Putamen (tissue), 1 donor: Measurements from ENCODE around the gene ANGPTL2.

Experiments
- DNase-seq: peaks from one replicate; pipeline ENCODE4 v3.0.0-alpha.2; 2016; ENCODE audit warnings: low spot score

Gene ANGPTL2

DNA sequence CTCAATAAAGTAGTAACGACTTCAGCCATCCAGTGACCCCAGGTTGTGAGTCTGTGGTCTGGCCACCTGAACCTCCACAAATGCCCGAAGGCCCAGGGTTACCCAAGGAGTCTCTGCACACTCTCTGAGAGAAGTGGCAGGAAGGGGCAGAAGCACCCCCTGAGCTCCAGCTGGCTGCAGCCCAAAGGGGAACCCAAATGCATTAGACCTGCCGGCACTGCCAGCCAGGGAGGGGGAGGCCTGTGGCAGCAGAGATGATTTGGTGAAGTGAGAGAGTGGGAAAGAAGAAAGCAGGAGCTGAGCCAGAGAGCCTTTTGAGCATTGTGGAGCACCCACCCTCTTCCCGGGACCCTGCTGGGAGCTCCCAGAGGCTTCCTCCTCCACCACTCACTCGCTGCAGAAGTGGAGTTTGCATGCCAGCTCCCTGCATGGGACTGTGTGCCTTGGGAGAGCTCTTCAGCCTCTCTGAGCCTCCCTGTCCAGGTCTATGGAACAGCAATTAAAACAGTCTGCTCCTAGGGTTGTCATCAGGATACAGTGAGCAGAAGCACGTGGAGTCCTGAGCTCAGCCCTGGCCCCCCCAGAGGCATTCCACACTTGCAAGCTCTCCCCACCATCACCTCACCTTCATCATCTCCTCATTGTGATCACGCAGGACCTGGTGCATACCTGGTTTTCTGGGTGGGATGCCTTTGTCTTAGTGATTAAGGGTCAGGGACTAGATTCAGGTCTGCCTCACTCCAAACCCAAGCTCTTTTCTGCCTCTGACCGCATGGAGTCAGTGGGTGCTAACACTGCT, 13.8 kb upstream of the ANGPTL2 start:
- DNase-seq, result no peak

DNA sequence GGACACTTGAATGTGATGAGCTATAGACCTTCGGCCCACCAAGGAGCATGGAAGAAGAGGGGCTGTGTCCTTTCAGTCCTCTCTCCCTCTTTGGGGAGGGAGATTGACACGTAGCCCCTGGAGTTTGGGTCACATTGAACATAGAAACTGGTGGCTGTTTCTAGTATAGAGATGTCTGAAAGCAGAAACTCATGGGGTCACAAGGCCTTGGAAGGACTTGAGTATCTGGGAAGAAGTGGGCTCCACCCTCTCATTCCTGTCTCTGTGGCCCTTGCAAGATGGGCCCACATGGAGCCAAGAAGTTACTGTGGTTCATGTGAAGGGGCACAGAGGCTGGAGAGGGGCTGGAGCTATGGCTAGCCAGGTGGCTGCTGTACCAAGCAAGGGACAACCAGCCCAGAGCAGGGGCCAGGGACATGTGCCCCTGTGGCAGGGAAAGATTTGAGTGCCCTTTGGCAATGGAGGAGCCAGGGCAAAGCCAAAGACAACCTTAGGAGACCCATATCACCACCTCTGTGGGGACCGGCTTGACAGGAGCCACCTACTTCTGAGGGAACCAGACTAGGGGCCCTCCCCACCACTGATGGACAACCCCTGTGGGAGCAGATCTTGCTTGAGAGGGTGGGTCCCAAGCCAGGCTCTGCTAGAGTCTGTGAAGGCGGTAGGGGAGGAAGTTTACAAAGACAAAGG, 12.8 kb upstream of the ANGPTL2 start:
- DNase-seq, result no peak

DNA sequence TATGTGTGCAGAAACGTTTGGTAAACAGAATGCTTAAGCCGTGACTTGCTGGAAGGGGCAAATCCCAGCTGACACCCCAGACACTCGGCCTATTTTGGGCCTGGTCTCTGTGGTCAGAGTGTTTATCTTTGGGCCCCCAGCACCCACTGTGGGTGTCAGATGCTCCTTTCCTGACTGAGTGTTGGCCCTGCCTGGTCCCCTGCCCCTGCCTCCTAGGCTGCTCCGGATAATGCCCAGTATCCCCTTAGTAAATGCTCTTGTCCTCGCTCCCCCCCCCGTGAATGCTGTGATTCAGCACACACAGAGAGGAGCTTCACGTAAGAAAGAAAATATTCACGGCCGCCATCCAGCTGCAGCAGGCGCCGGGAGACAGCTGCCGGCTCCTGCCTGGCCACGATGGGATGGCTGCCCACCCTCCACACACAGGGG, 11.3 kb upstream of the ANGPTL2 start:
- DNase-seq, result peak; percentile 89

DNA sequence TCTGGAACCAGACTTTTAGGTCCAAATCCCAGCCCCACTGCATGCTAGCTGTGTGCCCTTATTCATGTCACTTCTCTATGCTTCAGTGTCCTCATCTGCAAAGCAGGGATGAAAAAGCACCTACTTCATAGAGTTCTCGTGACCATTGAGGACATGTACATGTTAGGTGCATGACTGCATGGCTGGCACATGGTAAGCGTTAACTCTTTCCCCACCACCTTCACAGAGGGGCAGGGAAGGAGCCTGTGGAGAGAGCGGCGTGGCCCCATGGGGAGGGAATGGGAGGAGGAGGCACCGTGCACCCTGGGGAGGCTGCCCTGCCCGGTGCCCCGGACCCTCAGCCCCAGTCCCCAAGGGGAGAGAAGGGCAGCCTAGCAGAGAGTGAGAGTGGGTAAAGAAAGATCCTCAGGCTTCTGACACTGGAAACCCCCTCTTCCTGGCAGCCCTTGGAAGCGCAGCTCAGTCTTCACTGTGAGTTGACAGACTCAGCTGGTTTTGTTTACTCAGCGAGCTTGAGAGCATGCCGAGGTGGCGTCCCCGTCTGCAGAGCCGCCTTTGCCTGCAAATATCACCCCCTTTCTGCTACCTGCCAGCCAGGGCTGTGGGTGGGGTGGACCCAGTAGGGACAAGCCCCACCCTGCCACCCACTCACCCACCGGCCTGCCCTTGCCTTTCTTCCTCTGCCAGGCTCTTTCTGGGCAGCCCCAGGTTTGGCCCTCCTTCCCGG, 10.6 kb upstream of the ANGPTL2 start:
- DNase-seq, result no peak

DNA sequence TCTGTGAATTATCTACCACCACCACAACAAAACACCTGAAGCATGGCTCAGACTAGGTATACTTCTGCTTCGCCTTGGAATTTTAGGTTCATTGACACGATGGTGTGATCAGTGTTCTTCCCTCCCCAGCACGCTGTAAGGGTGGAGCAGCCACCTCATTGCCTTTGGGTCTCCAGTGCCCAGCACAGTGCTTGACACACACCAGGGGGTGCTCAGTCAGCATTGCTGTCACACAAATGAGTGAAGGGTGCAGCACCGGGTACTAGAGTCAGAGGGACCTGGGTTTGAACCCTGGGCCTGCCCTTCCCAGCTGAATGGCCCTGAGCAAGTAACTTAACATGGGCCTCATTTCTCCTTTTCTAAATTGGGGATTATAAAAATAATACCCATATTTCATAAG, 9.9 kb upstream of the ANGPTL2 start:
- DNase-seq, result no peak

DNA sequence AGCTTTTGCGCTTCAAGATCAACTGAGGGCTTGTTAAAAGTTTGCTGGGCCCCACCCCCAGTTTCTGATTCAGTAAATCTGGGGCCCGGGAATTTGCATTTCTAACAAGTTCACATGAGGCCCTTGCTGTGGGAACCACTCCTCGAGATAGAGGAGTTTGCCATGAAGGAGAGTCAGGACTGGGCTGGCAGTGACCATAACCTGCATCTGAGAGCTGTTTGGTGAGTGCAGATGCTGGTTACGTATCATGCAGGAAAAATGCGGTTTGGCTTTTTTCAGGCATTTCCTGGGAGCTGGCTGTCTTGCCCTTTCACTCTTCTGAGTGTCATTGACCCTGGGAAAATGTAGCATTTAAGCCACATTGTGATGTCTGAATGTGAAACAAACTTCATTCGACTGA, 9.4 kb upstream of the ANGPTL2 start:
- DNase-seq, result no peak

DNA sequence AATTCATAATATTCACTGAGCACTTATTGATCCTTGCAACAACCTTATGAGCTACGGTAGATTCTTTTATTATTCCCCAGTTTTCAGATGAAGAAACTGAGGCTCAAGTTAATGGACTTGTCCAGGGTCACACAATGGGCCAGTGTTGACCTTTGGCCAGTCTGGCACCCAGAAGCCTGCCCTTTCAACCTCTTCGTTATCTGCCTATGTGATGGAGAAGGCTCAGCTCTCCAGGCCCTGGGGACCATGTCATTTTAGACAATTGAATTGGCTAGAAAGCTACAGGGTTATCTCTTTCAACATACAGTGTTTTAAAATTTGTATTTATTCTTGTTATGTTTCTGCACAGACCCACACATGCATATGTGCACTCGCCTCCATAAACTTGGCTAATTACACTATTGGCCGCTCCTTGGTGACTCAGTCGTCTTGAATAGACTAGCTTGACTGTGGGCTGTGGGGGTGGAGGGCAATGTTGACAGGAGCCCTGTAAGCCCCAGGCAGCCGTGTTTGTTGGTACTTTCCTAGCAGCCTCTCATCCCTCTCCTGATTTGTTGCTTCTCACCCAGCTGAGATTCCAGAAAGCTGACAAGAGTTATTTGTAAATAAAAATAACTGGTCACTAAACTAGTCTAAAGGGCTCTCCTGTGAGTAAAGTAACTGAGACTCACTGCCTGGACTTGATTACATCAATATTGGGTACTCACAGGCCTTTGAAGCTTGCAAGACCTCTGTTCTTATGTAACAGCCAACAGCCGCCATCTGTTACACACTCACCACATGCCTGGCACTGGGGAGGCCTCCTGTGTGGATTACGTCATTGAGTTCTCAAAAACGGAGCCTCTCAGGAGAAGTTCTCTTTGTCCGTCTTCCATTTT, 8.5 kb upstream of the ANGPTL2 start:
- peak; percentile 64 for DNase-seq

DNA sequence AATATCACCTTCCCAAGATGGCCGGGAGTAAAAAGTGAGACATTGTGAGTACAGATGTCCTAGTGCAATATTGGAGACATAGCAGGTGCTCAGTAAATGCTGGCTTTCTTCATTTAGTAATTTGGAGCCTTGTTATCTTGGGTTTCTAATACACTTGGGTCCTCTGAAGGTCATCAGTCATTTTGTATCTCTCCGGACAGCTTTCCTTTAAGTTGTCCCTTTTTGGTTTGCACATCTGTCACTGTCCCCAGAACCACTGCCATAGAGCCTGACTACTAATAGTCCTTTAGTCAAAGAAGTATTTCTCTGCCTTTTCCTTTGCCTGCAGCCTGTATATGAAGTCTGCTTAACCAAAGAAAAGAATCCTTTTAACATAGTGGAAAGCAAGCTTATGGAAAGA, 7.8 kb upstream of the ANGPTL2 start:
- no peak for DNase-seq

DNA sequence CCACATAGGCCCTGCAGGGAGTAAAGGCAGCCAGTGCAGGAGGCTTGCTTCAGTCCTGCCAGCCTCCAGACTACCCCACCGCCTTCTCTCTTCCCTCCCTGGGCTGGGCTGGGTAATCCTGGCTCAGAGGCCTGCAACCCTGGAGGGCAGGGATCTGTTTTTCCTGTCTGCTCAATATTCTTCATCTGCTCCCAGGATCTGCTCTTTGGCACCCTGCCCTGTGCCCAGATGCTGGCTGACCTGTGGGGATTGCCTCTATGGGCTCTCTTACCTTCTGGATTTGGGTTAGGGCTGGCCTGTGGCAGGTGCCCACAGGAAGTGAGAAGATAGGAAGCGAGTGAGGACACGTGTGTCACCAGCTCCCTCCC, 7.3 kb upstream of the ANGPTL2 start:
- DNase-seq, result no peak

DNA sequence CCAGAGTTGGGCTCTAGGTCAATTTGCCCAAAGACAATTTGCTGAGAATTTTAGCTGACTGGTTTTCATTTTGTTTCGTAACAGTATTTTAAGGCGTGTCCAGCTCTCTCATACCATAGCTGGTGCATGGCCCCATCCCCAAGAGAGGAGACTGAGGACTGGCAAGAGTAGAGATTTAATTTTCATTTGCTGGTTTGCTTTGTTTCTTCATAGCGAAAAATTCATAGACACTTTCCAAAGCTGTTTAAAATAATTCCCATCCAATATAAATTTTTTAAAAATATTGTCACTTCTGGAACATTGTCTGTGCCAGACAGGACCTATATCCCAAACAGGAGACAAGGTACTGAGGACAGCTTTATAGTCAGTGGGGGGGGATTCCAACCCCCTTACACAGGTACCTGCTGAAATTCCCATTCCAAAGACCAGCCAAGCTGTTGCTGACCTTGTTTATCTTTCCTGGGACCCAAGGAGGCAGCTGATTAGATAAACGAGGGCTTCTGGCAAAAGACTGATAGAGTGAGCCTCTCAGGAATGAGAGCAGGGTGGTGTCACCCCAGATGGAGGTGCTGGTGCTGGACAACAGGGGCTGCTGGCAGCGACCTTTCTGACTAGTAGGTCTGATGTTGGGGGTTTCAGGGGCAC, 6.8 kb upstream of the ANGPTL2 start:
- no peak for DNase-seq

DNA sequence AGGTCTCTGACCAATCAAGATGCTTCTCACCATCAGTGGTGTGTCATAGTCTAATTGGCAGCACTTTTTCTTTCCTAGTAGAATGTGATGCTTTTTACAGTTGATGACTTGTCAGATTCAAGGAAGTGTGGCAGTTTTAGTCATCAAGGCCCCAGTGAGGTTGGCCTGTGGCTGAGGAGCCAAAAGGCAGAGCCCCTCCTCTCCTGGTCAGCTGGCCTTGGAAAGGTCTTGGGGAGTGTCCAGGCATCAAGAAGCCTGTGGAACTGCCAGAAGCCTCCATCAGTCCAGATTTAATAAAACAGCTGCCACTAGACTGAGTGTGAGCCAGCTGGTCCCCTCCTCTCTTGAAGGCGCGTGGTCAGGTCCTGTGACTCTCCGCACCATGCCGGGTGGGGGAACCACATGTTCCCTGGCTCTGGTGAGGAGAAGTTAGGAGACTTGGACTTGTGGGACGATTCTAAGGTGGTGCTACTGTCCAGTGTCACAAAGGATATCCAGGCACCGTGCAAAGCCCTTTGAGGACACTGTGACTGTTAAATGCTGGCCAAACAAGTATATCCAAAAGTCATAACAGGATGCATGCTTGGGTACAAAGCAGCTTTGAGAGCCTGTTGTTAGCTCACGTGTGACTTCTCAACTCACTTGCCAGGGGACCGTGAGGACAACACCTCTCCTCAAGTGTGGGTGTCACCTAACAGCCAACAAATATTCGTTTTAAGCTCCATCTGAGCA, 6.1 kb upstream of the ANGPTL2 start:
- peak; percentile 66 for DNase-seq

DNA sequence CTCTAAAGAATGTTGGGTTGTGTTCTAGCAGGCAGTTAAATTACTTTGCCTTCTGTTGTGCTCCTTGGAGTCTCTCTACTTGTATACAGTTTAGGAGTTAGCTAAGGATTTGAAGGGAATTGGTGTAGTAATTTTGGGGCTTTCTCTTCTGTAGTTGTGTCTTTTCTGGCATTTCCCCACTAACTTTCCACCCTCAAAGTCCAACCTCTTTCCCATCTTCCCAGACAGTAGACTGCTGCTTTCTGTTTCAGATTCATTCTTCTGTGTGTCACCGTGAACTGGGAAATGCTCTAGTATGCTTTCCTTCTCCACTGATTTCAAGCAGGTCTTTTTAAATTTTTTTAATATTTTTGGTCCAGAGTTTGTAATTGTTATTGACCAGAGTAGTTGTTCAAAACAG, 4.5 kb upstream of the ANGPTL2 start:
- no peak for DNase-seq

DNA sequence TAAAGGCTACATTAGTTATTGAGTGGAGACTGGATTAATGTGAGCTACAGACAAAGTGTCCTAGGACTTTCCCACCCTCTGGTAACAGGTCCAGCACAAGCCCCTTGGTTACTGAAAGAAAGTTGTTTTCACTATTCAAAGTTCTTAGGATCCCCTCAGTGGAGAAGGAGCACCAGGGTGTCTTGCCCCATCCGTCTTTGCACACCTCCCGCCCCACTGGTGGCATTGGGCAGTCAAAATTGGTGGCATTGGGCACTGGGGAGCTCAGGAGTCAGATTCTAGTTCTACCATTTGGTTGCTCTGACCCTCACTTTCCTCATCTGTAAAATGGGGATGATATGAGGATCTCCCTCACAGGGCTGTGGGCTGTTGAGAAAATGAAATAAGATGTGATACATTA, 2.4 kb upstream of the ANGPTL2 start:
- DNase-seq, result no peak

DNA sequence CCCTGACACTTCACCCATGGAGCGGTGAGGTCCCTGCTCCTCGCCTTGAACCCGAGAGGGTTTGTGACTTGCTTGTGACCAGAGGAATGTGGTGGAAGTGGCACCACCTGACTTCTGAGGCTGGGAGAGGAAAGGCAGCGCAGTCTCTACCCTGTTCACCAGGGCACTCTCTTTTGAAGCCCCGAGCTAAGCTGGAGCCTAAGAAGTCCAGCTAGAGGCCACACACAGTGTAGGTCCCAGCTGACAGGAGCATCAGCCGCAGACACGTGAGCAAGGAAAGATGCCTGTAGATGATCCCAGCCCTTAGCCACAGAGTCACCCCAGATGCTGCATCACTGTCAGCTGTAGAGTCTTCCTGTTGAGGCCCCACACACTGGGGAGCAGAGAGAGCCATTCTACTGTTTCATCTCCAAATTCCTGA, 1.7 kb upstream of the ANGPTL2 start:
- no peak for DNase-seq

DNA sequence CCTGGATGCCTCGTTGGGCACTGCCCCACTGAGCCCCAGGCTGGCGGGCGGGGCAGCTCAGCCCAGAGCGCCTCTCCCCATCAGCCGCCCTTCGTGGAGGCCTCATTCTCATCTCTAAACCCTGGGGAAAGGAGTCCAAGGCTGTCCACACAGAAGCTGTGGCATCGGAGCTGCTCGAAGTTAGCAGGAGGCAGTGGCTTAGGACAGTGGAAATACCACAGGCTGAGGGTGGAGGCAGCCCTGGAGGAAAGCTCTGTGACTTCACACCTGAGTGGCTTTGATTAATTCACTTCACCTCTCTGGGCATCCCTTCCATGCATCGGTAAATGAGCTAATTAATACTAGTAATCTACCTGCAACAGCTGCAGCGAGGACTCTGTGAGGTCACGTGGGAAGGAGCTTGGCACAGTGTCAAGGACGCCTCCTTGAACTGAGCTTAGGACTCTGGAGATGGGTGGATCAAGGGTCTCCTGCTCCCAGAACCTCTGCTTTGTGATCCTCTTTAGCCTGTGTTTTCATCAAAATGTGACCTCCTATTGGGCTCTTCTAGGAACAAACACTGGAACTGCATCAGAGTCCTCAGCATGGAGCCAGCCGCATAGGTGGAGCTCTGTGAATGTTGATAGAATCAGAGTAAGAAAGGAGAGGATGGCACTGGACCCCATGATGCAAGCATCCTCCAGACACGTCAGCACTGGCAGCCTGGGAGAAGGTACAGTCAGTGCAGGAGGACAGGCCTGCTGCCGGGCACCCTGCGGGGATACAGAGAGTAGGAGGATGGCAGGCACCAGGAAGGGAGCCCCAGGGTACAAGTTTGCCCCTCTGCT, 842 bp upstream of the ANGPTL2 start:
- no peak for DNase-seq

DNA sequence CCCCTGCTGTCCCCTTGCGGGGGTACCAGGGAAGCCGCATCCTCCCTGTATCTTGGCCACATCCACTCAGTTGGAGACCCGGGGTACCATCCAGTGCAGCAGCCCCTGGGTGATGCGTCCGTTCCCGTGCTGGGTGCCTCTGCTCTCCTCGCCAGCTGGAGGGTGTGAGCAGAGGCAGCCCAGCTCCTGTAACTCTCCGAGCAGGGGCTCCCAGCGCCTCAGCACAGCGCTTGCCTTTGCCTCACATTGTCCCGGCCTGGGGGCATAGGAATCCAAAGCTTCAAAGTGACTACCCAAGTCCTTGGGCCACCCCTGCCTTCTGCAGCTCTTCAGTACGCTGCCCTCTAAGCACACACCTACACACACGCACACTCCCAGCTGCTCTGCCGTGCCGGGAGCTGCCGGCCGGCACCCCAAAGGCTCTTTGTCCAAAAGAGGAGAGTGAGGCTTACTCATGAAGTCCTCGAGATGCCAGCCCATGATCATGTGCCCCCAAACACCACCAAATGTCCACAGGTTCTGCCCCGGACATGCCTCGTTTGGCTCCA, 733 bp downstream of the ANGPTL2 start:
- no peak for DNase-seq

DNA sequence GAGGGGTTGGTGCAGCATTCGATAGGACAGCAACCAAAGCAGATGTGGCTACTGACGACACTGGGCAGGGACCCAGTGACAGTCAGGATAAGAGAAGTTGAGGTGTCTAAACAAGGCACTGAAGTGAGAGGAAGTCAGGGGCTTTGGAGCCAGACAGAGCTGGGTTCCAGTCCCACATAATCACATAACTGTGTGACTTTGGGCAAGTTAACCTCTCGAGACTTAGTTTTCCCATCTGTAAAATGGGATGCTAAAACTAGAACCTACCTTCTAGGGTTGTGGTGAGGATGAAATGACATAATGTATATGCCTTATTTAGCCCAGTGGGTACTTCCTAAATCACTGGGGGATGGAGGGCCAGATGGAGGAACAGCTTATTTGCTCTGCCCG, 3.1 kb downstream of the ANGPTL2 start:
- no peak for DNase-seq

DNA sequence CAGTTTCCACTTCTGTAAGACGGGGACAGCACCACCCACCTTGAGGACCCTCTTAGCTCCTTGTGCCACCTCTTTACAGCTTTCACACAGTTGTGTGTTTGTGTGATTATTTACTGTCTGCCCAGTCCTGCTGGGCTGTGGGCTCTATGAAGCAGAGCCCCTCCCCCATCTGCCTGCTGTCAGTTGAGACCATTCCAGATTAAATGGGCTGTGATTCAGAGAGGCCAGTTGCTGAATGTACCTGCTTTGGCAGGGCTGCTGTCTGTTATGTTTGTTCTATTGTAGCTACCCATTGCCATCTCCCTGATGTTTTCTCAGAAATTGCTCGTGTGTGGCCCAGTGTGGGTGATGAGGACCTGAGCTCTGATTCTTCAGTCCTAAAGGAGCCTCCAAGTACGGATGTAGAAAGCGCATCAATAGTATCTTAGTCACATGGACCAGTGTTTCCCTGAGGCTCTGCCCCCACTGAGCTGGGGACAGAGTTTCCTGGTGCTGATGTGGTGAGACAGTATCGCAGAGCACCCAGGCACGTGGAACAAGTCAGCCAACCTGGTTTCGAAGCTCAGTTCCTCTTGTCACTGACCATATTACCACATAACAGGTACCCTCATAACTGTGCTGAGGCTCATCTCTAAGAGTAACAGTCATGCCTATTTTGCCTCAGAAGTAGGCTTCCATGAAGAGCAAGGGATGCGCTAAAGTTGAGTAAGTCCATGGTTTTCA, 3.7 kb downstream of the ANGPTL2 start:
- DNase-seq, result no peak

DNA sequence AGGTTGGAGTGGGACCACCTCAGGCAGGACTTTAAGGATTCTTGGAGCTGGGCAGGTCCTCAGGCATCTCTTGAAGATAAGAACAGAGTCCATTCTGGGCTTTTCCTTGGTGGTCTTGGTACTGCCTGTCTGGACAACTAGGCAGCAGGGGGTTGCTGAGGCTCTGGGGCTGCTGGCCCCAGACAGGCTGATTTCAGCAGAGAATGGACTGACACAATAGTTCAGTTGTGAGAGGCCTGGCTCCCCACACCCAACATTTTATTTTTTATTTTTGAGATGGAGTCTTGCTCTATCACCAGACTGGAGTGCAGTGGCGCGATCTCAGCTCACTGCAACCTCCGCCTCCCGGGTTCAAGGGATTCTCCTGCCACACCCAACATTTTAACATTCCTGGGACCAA, 4.6 kb downstream of the ANGPTL2 start:
- no peak for DNase-seq
